AG08396 (cell line): Measurements from ENCODE around the gene SLC16A3.
A peak's percentile ranks its signal among the peaks of the same experiment; 100 is the strongest.

Experiments used
- DNase-seq: peaks from one replicate; pipeline ENCODE4 v3.0.0; 2012; ENCODE audit warnings: low spot score, mixed read lengths

The SLC16A3 gene

GRCh38 chr17:82236142-82236971, 7.5 kb downstream of the SLC16A3 start:
- peak; percentile 77 for DNase-seq

- no peak for DNase-seq
Measured at GRCh38 chr17:82237083-82237745, 8.4 kb downstream of the SLC16A3 start.

GRCh38 chr17:82237746-82238471, 9.1 kb downstream of the SLC16A3 start:
- no peak for DNase-seq

GRCh38 chr17:82238472-82239201, 9.8 kb downstream of the SLC16A3 start:
- peak; percentile 74 for DNase-seq

GRCh38 chr17:82239401-82239925, 10.6 kb downstream of the SLC16A3 start:
- no peak for DNase-seq

GRCh38 chr17:82239926-82240505, 11.2 kb downstream of the SLC16A3 start:
- no peak for DNase-seq

- DNase-seq, result no peak
Measured at GRCh38 chr17:82240506-82241182, 11.8 kb downstream of the SLC16A3 start.

- DNase-seq, result peak; percentile 42
Measured at GRCh38 chr17:82241183-82241925, 12.5 kb downstream of the SLC16A3 start.

GRCh38 chr17:82241926-82242697, 13.3 kb downstream of the SLC16A3 start:
- peak; percentile 40 for DNase-seq

- DNase-seq, result no peak
Measured at GRCh38 chr17:82242698-82242976, 13.8 kb downstream of the SLC16A3 start.

- peak; percentile 84 for DNase-seq
Measured at GRCh38 chr17:82242977-82243647, 14.3 kb downstream of the SLC16A3 start.

GRCh38 chr17:82243648-82244412, 15.0 kb downstream of the SLC16A3 start:
- DNase-seq, result no peak

GRCh38 chr17:82244413-82245133, 15.7 kb downstream of the SLC16A3 start:
- DNase-seq, result peak; percentile 59

GRCh38 chr17:82245134-82246039, 16.5 kb downstream of the SLC16A3 start:
- DNase-seq, result no peak

- no peak for DNase-seq
Measured at GRCh38 chr17:82246040-82246364, 17.2 kb downstream of the SLC16A3 start.

GRCh38 chr17:82246365-82247181, 17.7 kb downstream of the SLC16A3 start:
- peak; percentile 67 for DNase-seq
